ENCODE measurements around the gene TRAPPC11. TPM values are rescaled to one million over a fixed set of nuclear protein-coding genes. Genes with fewer than 3 reads are reported as not detected.

Gene TRAPPC11
- total and polyA plus RNA-seq, 4 donors: 7.6 to 27.9 (median 14.9) TPM

- no peak for TF ChIP-seq RAD21 (IDR thresholded peaks at IDR 0.05)
- TF ChIP-seq SP1 (IDR thresholded peaks at IDR 0.05): no peak
- no peak for TF ChIP-seq FOXA2 (IDR thresholded peaks at IDR 0.05)
- no peak for TF ChIP-seq REST (IDR thresholded peaks at IDR 0.05)
- no peak for TF ChIP-seq HNF4G (IDR thresholded peaks at IDR 0.05)
- no peak for TF ChIP-seq FOXA1 (IDR thresholded peaks at IDR 0.05)
- TF ChIP-seq EGR1 (IDR thresholded peaks at IDR 0.05; ENCODE audit: low read depth in 2 of 2): no peak
- TF ChIP-seq ZBTB33 (IDR thresholded peaks at IDR 0.05): no peak
- no peak for TF ChIP-seq CTCF (IDR thresholded peaks at IDR 0.05; ENCODE audit: low read depth, low read length, missing input control)
- no peak for TF ChIP-seq TAF1 (conservative IDR thresholded peaks at IDR 0.05)
- no peak for TF ChIP-seq JUND (IDR thresholded peaks at IDR 0.05)
- TF ChIP-seq RXRA (IDR thresholded peaks at IDR 0.05): no peak
- TF ChIP-seq ATF3 (IDR thresholded peaks at IDR 0.05): no peak
- TF ChIP-seq GABPA (IDR thresholded peaks at IDR 0.05 in 1 of 2, conservative IDR thresholded peaks at IDR 0.05 in 1 of 2): no peak
- H3K9me3 ChIP-seq (ENCODE audit: control insufficient read depth in 4 of 4, low read length in 3 of 4): no peaks in the 10 kb centered on the region
- no peak overlapping the region for H3K9ac ChIP-seq (ENCODE audit: low read depth in 1 of 2, low read length in 2 of 2)
- 93% methylated on average over 15 of the region's 15 CpGs for WGBS
- DNase-seq (ENCODE audit: low spot score): no peak
- no peaks in the 10 kb centered on the region for H3K36me3 ChIP-seq (ENCODE audit: control insufficient read depth in 4 of 4, insufficient read depth in 3 of 4, low read depth in 1 of 4, low read length in 3 of 4)
- no peak overlapping the region for H3K27ac ChIP-seq (ENCODE audit: low read depth in 1 of 2, low read length in 2 of 2)
- H3K4me3 ChIP-seq (ENCODE audit: low read depth in 1 of 3, low read length in 3 of 3): no peak overlapping the region
- no peaks in the 10 kb centered on the region for H3K4me1 ChIP-seq (ENCODE audit: control insufficient read depth in 4 of 4, insufficient read depth in 4 of 4, low read length in 3 of 4)
- no peaks in the 10 kb centered on the region for H3K27me3 ChIP-seq (ENCODE audit: control insufficient read depth in 4 of 4, insufficient read depth in 4 of 4, low read length in 3 of 4)
Measured at GRCh38 chr4:183611210-183611830, 47.8 kb upstream of the TRAPPC11 start.

Measured in liver (tissue), 9 donors.